ENCODE data around the gene MEIKIN.
"Not testable (repeated sequence)": the region's sequence is repeated elsewhere in the genome, so short reads cannot be mapped to it uniquely, and the experiment has no call there.

The MEIKIN gene

GRCh38 chr5:131783874-131784273 is 161.6 kb downstream of the MEIKIN start:
- no peak for TF ChIP-seq CTCF (IDR thresholded peaks at IDR 0.05; ENCODE audit: low read depth, low read length)
- in situ Hi-C loops (cut with HindIII; ENCODE audit: low sequenced_read_pairs) = no loop called here
- no peak overlapping the region for H3K4me3 ChIP-seq (ENCODE audit: low read depth, low read length)
- DNase-seq (ENCODE audit: low read depth, low spot score) = no peak

DNA sequence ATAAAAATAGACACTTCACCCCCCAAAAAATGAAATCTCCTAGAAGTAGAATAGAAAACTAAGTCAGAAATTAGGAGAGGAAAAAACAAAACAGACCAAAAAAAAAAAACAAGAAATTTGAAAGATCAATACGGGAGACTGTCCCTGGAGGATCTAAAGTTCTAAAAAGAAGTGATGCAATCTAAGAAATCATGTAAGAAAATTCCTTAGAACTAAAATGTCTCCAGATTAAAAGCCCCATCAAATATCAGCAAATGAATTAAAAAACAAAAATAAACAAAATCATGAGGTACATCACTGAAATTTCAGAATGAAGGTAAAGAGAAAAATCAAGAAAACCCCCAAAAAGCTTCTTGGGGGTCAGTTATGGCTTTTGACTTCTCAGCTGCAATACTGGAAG is 162.1 kb downstream of the MEIKIN start:
- in situ Hi-C loops (cut with HindIII; ENCODE audit: low sequenced_read_pairs) = no loop called here
- DNase-seq (ENCODE audit: low read depth, low spot score) = no peak
- no peak for TF ChIP-seq CTCF (IDR thresholded peaks at IDR 0.05; ENCODE audit: low read depth, low read length)
- H3K4me3 ChIP-seq (ENCODE audit: low read depth, low read length) = no peak overlapping the region

GRCh38 chr5:131782717-131783116 is 162.7 kb downstream of the MEIKIN start:
- in situ Hi-C loops (cut with HindIII; ENCODE audit: low sequenced_read_pairs) = no loop called here
- TF ChIP-seq CTCF (IDR thresholded peaks at IDR 0.05; ENCODE audit: low read depth, low read length) = no peak
- no peak for DNase-seq (ENCODE audit: low read depth, low spot score)
- H3K4me3 ChIP-seq (ENCODE audit: low read depth, low read length) = no peak overlapping the region

DNA sequence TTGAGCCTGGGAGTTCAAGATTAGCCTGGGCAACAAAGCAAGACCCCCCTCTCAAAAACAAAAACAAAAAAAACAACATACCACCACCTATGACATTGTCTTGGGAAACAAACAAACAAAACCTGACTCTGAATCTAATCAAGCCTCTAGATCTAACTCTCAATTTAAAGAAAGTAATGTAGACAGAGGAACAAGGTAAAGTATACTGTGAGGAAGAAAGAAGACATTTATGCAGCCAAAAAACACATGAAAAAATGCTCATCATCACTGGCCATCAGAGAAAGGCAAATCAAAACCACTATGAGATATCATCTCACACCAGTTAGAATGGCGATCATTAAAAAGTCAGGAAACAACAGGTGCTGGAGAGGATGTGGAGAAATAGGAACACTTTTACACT is 167.3 kb downstream of the MEIKIN start:
- H3K4me3 ChIP-seq (ENCODE audit: low read depth, low read length); DNase-seq (ENCODE audit: low read depth, low spot score); in situ Hi-C loops (cut with HindIII; ENCODE audit: low sequenced_read_pairs): not testable (repeated sequence)

- no peak overlapping the region for H3K4me3 ChIP-seq (ENCODE audit: low read depth, low read length)
- in situ Hi-C loops (cut with HindIII; ENCODE audit: low sequenced_read_pairs) = no loop called here
- TF ChIP-seq CTCF (IDR thresholded peaks at IDR 0.05; ENCODE audit: low read depth, low read length) = no peak
- no peak for DNase-seq (ENCODE audit: low read depth, low spot score)
Measured at GRCh38 chr5:131776450-131776849, 169.0 kb downstream of the MEIKIN start.

DNA sequence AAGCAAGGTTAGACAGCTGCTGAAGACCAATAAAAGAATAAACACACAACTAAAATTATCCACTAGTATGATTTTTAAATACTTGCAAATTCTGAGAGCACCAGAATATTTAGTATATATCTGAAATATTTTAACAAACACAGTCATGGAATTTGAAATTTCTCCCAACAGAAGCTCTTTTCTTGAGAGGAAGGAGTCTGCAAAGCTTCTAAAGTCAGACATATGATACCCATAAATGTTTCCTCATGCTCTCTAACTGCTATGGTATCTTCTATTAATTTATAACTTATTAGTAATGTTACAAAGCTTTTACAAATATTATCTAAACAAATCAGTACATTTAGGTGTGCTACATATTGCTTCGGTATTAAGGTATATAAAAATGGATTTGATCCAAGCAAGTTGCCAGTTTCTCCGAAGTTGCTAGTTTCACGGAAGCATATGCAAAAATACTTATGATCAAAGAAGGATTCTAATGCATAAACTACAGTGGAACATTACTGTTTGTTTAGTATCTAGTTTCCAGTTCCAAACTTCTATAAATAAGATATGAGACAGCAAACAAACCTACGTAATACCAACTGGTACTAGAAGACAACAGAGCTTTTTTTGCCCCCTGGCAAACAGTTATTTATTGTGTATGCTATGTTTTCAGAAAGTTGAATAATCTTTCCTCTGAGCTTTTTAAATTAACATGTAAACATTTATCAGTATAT is 170.7 kb downstream of the MEIKIN start:
- DNase-seq (ENCODE audit: low read depth, low spot score) = no peak
- in situ Hi-C loops (cut with HindIII; ENCODE audit: low sequenced_read_pairs) = no loop called here

More for the DNA sequence above, 170.7 kb downstream of the MEIKIN start:
- no peak for TF ChIP-seq CTCF (IDR thresholded peaks at IDR 0.05; ENCODE audit: low read depth, low read length)
- H3K4me3 ChIP-seq (ENCODE audit: low read depth, low read length) = no peak overlapping the region
